ENCODE data around the gene LDLRAP1. TPM values are rescaled to one million over a fixed set of nuclear protein-coding genes. Genes with fewer than 3 reads are reported as not detected.
A peak's percentile ranks its signal among the peaks of the same experiment; 100 is the strongest.

LDLRAP1 gene
- total RNA-seq, 8 experiments from 2014 or later, result 0.38 to 35.0 (median 4.5) TPM

DNA sequence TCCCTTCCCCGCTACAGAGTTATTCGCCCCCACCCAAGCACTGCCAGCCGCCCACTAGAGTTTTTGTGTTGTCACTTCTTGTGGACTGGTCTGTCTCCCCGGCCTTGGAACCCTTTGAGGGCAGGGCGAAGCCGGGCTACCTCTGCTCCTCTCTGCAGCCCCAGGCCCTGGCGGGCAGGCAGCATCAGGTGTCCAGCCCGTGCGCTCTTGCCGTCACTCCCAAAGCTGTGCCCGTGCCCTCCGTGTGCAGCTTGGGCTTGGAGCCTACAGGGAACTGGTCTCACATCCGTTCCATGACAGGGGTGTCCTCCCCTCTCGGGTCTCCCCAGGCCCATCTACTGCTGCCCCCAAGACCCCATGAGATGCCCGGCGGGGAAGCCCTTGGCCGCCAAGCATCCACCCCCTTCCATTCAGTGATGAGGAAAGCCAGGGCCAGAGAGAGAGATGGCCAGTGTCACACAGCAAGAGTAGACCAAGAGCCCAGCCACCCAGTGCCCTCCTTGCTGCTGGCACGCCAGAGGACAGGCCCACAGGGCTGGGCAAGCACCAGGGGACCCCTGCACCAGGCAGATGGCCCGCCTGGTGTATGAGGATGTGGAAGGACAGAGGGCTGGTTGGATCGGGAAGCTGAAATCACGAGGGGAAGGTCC is 15.3 kb upstream of the LDLRAP1 start:
- 40 to 91% (median 83%) methylated on average over 1 to 14 of the region's 21 CpGs; no CpG with 5 or more reads in 2 of the 10 experiments for WGBS, 10 experiments
- in situ Hi-C loops (cut with MboI; ENCODE audit: low pct_unique_long_range_greater_than_20kb in 2 of 9, low sequenced_read_pairs in 9 of 9, unreplicated experiment in 9 of 9), result no loop called here
- no peak for ATAC-seq (replicated peaks in 6 of 8)
- Histone ChIP-seq H3K4me3 (no peak overlapping the region), H3K27ac (no peak overlapping the region), H3K4me1 (replicated peaks in 1 of 2) (peaks cover 13 to 18% of the 10 kb centered on the region in 2 donors)

DNA sequence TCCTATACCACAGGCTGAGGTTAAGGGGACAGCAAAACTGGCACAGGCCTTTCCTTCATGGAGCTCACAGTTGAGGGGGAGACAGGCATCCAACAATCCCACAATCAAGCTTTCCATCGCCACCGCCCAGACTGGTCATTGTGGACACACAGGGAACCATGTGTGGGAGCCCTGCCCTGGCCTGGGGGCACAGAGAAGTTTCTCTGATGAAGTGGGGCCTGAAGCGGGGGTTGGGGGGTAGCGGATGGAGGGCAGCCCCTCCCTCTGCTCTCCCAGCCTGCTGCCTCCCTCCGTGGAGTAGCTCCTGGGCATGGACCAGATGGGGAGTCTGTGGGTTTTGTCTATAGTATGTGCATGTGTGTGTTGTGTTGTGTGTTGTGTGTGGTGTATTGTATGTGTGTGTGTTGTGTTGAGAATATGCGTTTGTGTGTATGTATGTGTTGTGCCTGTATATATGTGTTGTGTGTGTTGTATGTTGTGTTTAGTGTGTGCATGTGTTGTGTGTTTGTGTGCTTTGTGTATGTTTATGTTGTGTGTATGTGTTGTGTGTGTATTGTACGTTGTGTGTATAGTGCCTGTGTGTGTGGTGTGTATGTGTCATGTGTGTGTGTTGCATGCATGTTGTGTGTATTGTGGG is 14.4 kb upstream of the LDLRAP1 start:
- WGBS, 10 experiments, result 20 to 88% (median 68%) methylated on average over 1 to 5 of the region's 7 CpGs; no CpG with 5 or more reads in 7 of the 10 experiments
- in situ Hi-C loops (cut with MboI; ENCODE audit: low pct_unique_long_range_greater_than_20kb in 2 of 9, low sequenced_read_pairs in 9 of 9, unreplicated experiment in 9 of 9), result no loop called here
- H3K4me3 ChIP-seq, result no peak overlapping the region
- peaks cover 9 to 15% of the 10 kb centered on the region in 2 donors for H3K4me1 ChIP-seq (replicated peaks in 1 of 2)
- peak in 1 of 8 experiments; percentile 52 for ATAC-seq (replicated peaks in 6 of 8)
- H3K27ac ChIP-seq, result no peak overlapping the region

DNA sequence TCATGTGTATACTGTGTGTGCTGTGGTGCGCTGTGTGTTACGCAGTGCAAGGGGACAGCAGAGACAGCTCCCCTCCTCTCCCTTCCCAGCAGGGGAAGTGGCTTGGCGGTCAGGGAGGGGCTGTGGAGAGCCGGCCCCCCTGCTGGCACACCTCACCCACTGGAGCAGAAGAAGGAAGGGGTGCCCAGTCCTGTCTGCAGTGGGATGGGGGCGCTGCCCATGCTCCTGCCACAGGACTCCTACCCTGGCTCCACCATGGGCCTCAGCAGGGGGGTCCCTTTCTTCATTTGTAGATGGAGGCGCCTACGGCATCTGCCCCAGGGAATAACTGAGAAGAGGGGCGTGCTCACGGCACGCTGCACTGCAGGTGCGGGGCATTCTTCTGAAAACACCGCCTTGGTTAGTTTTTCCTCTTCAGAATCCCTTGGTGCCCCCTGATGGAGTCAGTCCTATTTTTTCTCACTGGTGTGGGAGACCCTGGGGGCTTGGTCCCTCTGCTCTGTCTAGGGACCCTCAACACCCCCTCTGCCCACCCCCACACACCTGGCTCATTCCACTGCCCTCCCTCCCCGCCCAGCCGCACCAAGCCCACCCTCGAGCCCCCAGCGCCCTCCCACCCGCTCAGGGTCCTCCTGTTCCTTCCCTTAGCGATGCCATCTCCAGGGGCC is 13.8 kb upstream of the LDLRAP1 start:
- peak overlapping the region in 1 of 2 donors; percentile 9 for H3K27ac ChIP-seq
- no peak overlapping the region for H3K4me3 ChIP-seq
- in situ Hi-C loops (cut with MboI; ENCODE audit: low pct_unique_long_range_greater_than_20kb in 2 of 9, low sequenced_read_pairs in 9 of 9, unreplicated experiment in 9 of 9), result no loop called here
- WGBS, 10 experiments, result 70 to 100% methylated on average over 1 to 2 of the region's 18 CpGs; no CpG with 5 or more reads in 8 of the 10 experiments
- peak in 4 of 8 experiments; percentile 2 to 11 (median 8) for ATAC-seq (replicated peaks in 6 of 8)
- peaks cover 9 to 14% of the 10 kb centered on the region in 2 donors for H3K4me1 ChIP-seq (replicated peaks in 1 of 2)

DNA sequence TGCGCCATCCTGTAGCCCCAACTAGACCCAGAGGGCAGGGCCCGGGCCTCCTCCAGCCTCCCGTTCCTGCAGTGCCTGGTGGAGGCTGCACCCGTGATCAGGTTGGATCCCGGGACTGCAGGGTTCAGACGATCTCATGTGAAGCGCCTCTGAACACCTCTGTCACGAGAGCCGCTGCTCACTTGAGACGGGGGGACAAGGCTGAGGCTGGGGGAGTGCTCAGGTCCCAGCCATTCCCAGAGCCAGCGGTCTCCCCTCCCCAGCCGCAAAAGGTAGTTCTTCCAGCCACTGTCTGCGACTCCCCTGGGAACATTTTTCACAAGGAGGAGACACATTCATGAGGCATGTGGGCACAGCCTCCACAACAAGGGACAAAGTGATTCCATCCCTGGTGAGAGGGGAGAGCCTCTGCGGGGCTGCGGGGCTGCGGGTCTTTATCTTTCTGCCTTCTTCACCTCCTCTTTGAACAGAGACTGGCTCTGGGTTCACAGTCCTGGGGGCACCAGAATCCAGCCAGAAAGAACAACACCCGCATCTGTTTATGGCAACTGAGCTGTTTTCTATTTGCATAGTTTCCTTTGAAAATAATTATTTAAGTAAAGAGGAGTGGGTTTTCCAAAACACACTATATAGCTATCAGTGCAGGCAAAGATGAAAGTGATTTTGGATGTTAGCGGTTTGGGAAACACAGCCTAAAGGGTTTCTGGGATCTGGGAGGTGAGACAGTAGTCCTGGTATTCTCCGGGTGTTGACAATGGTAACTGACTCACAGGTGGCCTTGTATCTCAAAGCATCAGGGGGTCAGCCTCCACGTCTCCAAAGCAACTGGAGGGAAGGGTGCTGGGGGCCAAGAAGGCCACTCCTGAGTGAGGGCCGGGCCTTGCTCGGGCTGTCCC is 13.0 kb upstream of the LDLRAP1 start:
- peak overlapping the region in 1 of 2 donors; percentile 25 for H3K27ac ChIP-seq
- H3K4me3 ChIP-seq, result no peak overlapping the region
- in situ Hi-C loops (cut with MboI; ENCODE audit: low pct_unique_long_range_greater_than_20kb in 2 of 9, low sequenced_read_pairs in 9 of 9, unreplicated experiment in 9 of 9), result no loop called here
- 68 to 100% (median 86%) methylated on average over 1 to 15 of the region's 22 CpGs; no CpG with 5 or more reads in 3 of the 10 experiments for WGBS, 10 experiments
- ATAC-seq (replicated peaks in 6 of 8), result peak in 5 of 8 experiments; percentile 49 to 84 (median 82)
- peaks cover 9 to 14% of the 10 kb centered on the region in 2 donors for H3K4me1 ChIP-seq (replicated peaks in 1 of 2)

DNA sequence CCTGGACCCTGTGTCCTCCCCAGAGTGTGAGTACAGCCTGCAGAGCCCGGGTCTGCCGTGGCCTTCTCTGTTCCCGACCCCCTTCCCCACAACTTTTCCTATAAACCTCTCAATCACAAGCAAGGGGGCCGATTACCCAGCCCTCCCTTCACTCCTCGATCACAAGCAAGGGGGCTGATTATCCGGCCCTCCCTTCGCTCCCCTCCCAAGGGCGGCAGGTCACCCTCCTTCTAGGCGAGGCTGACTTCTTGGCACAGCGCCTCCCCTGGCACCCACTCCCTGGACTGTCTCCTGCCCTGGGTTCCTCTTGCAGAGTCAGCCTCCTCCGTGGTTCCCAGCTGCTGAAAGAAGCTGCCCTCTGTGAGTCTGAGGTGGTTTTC is 12.3 kb upstream of the LDLRAP1 start:
- no peak overlapping the region for H3K4me3 ChIP-seq
- H3K27ac ChIP-seq, result no peak overlapping the region
- 80 to 100% (median 84%) methylated on average over 1 to 5 of the region's 11 CpGs; no CpG with 5 or more reads in 5 of the 10 experiments for WGBS, 10 experiments
- no peak for ATAC-seq (replicated peaks in 6 of 8)
- in situ Hi-C loops (cut with MboI; ENCODE audit: low pct_unique_long_range_greater_than_20kb in 2 of 9, low sequenced_read_pairs in 9 of 9, unreplicated experiment in 9 of 9), result no loop called here
- peaks cover 9 to 14% of the 10 kb centered on the region in 2 donors for H3K4me1 ChIP-seq (replicated peaks in 1 of 2)

DNA sequence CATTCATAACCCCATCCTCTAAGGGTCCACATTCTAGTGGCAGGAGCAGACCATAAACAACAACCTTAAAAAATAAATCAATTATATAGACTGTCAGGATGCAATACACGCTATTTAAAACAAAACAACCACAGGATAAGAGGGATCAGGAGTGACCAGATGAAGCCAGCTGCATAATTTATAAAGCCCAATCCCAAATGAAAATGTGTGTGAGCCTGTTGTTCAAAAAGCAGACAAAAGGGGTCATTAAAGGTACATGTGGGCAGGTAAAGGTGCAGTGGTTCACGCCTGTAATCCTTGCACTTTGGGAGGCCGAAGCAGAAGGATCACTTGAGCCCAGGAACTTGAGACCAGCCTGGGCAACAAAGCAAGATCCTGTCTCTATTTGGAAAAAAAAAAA is 10.4 kb upstream of the LDLRAP1 start:
- H3K27ac ChIP-seq, result no peak overlapping the region
- 67 to 100% (median 82%) methylated on average over 1 to 3 of the region's 3 CpGs; no CpG with 5 or more reads in 2 of the 10 experiments for WGBS, 10 experiments
- in situ Hi-C loops (cut with MboI; ENCODE audit: low pct_unique_long_range_greater_than_20kb in 2 of 9, low sequenced_read_pairs in 9 of 9, unreplicated experiment in 9 of 9), result no loop called here
- ATAC-seq (replicated peaks in 6 of 8), result no peak
- peaks cover 20 to 22% of the 10 kb centered on the region in 2 donors for H3K4me1 ChIP-seq (replicated peaks in 1 of 2)
- H3K4me3 ChIP-seq, result no peak overlapping the region

DNA sequence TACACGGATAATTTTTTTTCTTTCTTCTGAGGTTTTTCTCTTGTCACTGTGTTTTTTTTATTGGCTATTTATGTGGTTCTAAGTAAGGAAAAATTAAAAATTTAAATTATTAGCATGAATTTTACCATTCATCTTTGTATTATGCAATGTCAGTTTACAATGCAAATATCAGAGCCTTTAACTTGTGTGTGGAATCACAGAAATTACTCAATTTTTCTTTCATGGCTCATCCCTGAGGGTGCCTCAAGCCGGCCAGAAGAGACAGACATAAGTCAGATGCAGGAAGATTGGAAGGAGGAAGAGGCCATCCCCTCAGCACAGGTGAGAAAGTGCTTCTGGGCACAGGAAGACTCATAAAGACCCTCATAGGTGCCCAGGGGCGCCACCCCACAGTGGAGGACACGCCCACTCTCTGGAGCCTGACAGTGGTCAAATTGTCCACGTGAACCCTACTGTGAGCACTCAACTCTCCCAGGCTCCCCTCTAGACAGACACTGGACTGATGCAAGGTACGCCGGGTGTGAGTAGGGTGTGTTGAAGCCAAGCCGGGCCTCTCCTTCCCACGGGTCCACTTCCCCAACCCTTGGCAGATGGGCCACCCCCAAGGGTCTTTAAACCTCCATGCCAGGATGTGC is 9.5 kb upstream of the LDLRAP1 start:
- H3K4me1 ChIP-seq (replicated peaks in 1 of 2), result peaks cover 20 to 22% of the 10 kb centered on the region in 2 donors
- H3K4me3 ChIP-seq, result no peak overlapping the region
- in situ Hi-C loops (cut with MboI; ENCODE audit: low pct_unique_long_range_greater_than_20kb in 2 of 9, low sequenced_read_pairs in 9 of 9, unreplicated experiment in 9 of 9), result no loop called here
- WGBS, 10 experiments, result 6 to 93% (median 66%) methylated on average over 1 to 9 of the region's 9 CpGs
- peak in 3 of 8 experiments; percentile 74 to 90 (median 84) for ATAC-seq (replicated peaks in 6 of 8)
- no peak overlapping the region for H3K27ac ChIP-seq

DNA sequence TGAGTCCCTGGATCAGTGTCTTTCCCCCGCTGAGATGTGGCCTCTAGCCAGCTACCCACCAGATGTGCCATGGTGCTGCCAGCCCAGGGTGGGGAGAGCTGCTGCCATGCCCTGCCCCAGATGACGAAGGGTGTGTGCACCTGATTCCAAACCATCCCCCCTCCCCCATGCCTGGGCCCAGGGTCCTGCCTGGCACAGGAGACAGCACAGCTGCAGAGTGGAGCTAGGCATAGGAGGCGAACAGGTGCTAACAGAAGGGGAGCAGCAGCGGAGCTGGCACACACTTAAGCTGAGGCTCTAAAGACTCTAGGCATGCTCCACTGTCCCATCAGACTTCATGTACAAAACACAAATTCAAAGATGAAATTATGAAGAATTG is 9.0 kb upstream of the LDLRAP1 start:
- Histone ChIP-seq H3K4me1 (replicated peaks in 1 of 2) (peaks cover 20 to 22% of the 10 kb centered on the region in 2 donors), H3K4me3 (no peak overlapping the region), H3K27ac (no peak overlapping the region)
- no peak for ATAC-seq (replicated peaks in 6 of 8)
- WGBS, 10 experiments, result 0 to 100% (median 94%) methylated on average over 1 to 3 of the region's 4 CpGs; no CpG with 5 or more reads in 6 of the 10 experiments
- in situ Hi-C loops (cut with MboI; ENCODE audit: low pct_unique_long_range_greater_than_20kb in 2 of 9, low sequenced_read_pairs in 9 of 9, unreplicated experiment in 9 of 9), result no loop called here

DNA sequence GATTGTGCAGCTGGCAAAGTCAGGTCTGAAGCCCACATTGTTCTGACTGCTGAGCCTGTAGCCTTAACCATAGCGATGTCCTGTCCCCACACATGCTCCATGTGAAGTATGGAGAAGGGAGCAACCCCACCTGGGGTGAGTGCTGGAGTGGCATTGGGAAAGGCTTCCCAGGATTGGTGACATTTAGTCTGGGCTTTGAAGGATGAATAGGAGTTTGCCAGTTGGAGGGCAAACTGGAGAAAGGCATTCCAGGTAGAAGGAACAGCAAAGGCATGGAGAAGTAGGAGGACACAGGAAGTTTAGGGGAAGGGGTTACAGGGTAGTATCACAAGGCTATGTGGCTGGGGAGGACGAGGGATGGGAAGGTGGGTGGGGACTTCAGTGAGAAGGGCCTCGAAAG is 7.3 kb upstream of the LDLRAP1 start:
- Histone ChIP-seq H3K4me3 (no peak overlapping the region), H3K27ac (no peak overlapping the region), H3K4me1 (replicated peaks in 1 of 2) (peaks cover 9 to 11% of the 10 kb centered on the region in 2 donors)
- in situ Hi-C loops (cut with MboI; ENCODE audit: low pct_unique_long_range_greater_than_20kb in 2 of 9, low sequenced_read_pairs in 9 of 9, unreplicated experiment in 9 of 9), result no loop called here
- 20 to 91% (median 67%) methylated on average over 1 to 3 of the region's 3 CpGs; no CpG with 5 or more reads in 3 of the 10 experiments for WGBS, 10 experiments
- ATAC-seq (replicated peaks in 6 of 8), result no peak

DNA sequence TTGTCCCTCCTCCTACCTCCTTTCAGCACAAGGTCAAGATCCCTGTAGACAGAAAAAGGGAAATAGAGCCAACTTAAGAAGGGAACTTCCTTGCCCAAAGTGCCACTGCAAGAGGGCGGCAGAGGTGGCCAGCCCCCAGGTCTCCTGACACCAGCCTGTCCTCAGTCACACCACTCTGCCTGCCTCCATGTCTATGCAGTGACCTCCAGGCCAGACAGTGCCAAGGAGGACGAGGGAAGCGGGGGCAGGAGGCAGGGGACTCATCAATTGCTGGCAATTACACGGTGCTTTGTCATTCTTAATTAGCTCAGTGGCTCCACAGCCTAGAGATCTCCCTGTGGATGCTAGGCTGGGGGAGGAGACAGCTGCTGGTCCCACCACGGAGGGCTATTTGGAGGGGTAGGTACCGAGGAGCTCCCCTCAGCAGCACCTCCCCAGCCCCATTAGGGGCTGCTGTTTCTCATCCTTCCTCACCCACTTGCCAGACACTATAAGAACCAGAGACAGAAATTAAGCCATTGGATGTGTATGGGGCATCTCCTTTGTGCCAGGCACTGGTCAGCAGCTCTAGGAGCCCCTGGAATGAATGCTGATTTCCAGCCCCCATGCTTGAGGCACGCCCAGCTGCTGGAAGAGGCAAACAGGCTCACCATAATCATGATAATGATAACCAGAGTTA is 6.1 kb upstream of the LDLRAP1 start:
- no peak overlapping the region for H3K27ac ChIP-seq

DNA sequence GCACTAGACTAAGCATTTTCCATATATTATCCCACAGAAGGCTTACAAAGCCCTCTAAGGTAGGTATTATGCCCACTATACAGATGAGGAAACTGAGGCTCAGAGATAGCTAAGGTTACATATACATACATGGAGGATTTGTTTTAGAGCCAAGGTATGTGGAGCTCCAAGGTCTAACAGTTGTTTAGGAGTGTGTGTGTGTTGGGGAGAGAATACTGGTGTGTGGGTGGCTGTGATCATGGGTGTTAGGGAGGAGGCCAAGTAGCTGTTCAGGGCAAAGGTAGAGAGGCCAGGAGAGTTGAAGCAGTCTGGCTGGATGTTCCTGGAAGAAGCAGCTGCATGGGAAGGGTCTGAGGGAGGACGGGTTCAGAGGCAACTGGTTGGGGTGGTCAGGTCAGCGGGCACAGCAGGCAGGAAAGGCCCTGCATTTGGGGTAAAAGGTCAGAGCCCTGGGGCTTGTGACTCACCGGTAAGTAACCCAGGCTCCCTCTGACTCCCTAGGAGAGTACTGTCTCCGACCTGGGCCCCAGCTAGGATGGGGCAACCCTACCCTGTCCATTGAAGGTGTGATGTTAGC is 5.1 kb upstream of the LDLRAP1 start:
- WGBS, 10 experiments, result 0 to 100% (median 72%) methylated on average over 1 to 4 of the region's 4 CpGs; no CpG with 5 or more reads in 3 of the 10 experiments
- in situ Hi-C loops (cut with MboI; ENCODE audit: low pct_unique_long_range_greater_than_20kb in 2 of 9, low sequenced_read_pairs in 9 of 9, unreplicated experiment in 9 of 9), result no loop called here
- H3K4me1 ChIP-seq (replicated peaks in 1 of 2), result peaks cover 9 to 11% of the 10 kb centered on the region in 2 donors
- no peak overlapping the region for H3K27ac ChIP-seq
- H3K4me3 ChIP-seq, result no peak overlapping the region
- ATAC-seq (replicated peaks in 6 of 8), result no peak

More for the DNA sequence above, 6.1 kb upstream of the LDLRAP1 start:
- Histone ChIP-seq H3K4me3 (no peak overlapping the region), H3K4me1 (replicated peaks in 1 of 2) (peaks cover 9 to 11% of the 10 kb centered on the region in 2 donors)
- ATAC-seq (replicated peaks in 6 of 8), result peak in 5 of 8 experiments; percentile 71 to 82 (median 77)
- in situ Hi-C loops (cut with MboI; ENCODE audit: low pct_unique_long_range_greater_than_20kb in 2 of 9, low sequenced_read_pairs in 9 of 9, unreplicated experiment in 9 of 9), result no loop called here
- 20 to 89% (median 32%) methylated on average over 1 to 6 of the region's 7 CpGs; no CpG with 5 or more reads in 4 of the 10 experiments for WGBS, 10 experiments

Data from motor neuron (in vitro differentiated cells).